GM19043 (cell line): ENCODE data around the gene ETV6.

ENCODE experiments used
- ATAC-seq: cut with Tn5 transposase; IDR thresholded peaks from one replicate; pipeline ENCODE4 v1.9.1; 2021; ENCODE audit warnings: low read depth; ENCODE audit not compliant: unreplicated experiment

Gene ETV6

GRCh38 chr12:11838403-11838802, 188.9 kb downstream of the ETV6 start:
- ATAC-seq, result no peak

GRCh38 chr12:11839091-11839641, 189.7 kb downstream of the ETV6 start:
- no peak for ATAC-seq

GRCh38 chr12:11840366-11840765, 190.9 kb downstream of the ETV6 start:
- no peak for ATAC-seq

- ATAC-seq, result no peak
Measured at GRCh38 chr12:11846488-11846887, 197.0 kb downstream of the ETV6 start.

GRCh38 chr12:11847539-11847938, 198.1 kb downstream of the ETV6 start:
- ATAC-seq, result no peak

- ATAC-seq, result no peak
Measured at GRCh38 chr12:11849757-11850504, 200.5 kb downstream of the ETV6 start.

GRCh38 chr12:11853126-11853525, 203.7 kb downstream of the ETV6 start:
- ATAC-seq, result no peak

GRCh38 chr12:11854011-11854499, 204.6 kb downstream of the ETV6 start:
- no peak for ATAC-seq

- no peak for ATAC-seq
Measured at GRCh38 chr12:11855983-11856374, 206.5 kb downstream of the ETV6 start.

GRCh38 chr12:11856971-11857370, 207.5 kb downstream of the ETV6 start:
- no peak for ATAC-seq

- ATAC-seq, result no peak
Measured at GRCh38 chr12:11859705-11860425, 210.4 kb downstream of the ETV6 start.

- ATAC-seq, result no peak
Measured at GRCh38 chr12:11861155-11861863, 211.8 kb downstream of the ETV6 start.

- ATAC-seq, result no peak
Measured at GRCh38 chr12:11861864-11862600, 212.6 kb downstream of the ETV6 start.

- ATAC-seq, result no peak
Measured at GRCh38 chr12:11862798-11863197, 213.3 kb downstream of the ETV6 start.

GRCh38 chr12:11863478-11863906, 214.0 kb downstream of the ETV6 start:
- ATAC-seq, result no peak

- ATAC-seq, result no peak
Measured at GRCh38 chr12:11863988-11864387, 214.5 kb downstream of the ETV6 start.

- ATAC-seq, result no peak
Measured at GRCh38 chr12:11865824-11866223, 216.3 kb downstream of the ETV6 start.

- ATAC-seq, result no peak
Measured at GRCh38 chr12:11868027-11868426, 218.6 kb downstream of the ETV6 start.

GRCh38 chr12:11869406-11869805, 219.9 kb downstream of the ETV6 start:
- ATAC-seq, result no peak

- no peak for ATAC-seq
Measured at GRCh38 chr12:11870041-11870451, 220.6 kb downstream of the ETV6 start.
